SH-SY5Y (cell line): Measurements from ENCODE around the gene CEP170.

Source experiments
- GATA2 ChIP-seq: IDR thresholded peaks from 2 replicates; pipeline ENCODE4 v1.6.1; 2011; ENCODE audit warnings: mild to moderate bottlenecking, low read depth, low read length
- GATA3 ChIP-seq: IDR thresholded peaks from 2 replicates; pipeline ENCODE4 v1.6.1; 2011; ENCODE audit warnings: low read depth, mild to moderate bottlenecking, low read length, moderate library complexity

DNA sequence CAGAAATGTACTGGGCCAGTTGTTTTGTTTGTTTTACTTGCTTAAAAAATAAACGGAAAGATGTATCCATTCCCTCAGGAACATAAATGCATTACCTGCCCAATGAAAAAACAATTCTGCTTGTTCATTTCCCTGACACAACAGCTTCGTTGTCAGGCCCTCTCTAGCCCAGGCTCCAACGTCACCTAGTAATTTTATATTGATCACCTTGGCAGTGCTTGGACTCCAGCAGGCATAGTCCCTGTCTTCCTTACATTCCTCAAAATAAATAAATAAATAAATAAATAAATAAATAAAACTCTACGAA lies 1.2 kb downstream of the CEP170 start:
- TF ChIP-seq GATA2 (no peak), GATA3 (no peak)
